HEK293T (cell line): Measurements from ENCODE around the gene RCAN3.

Source experiments
- BHLHE40 ChIP-seq: fragments of 450-650 bp; IDR thresholded peaks from 2 replicates; pipeline ENCODE4 v1.6.1; 2016; ENCODE audit warnings: mild to moderate bottlenecking, moderate library complexity, borderline replicate concordance
- CTBP1 ChIP-seq: fragments of 450-650 bp; IDR thresholded peaks from 2 replicates; pipeline ENCODE4 v1.6.1; 2016; ENCODE audit warnings: borderline replicate concordance
- ELF4 ChIP-seq: fragments of 450-650 bp; IDR thresholded peaks from 2 replicates; pipeline ENCODE4 v1.6.1; 2017; ENCODE audit warnings: antibody characterized with exemption
- FOXA1 ChIP-seq: fragments of 450-650 bp; IDR thresholded peaks from 2 replicates; pipeline ENCODE4 v1.6.1; 2016; ENCODE audit warnings: mild to moderate bottlenecking
- FOXM1 ChIP-seq: fragments of 450-650 bp; IDR thresholded peaks from 2 replicates; pipeline ENCODE4 v1.6.1; 2017; ENCODE audit warnings: mild to moderate bottlenecking, borderline replicate concordance
- L3MBTL2 ChIP-seq: fragments of 450-650 bp; conservative IDR thresholded peaks from 2 replicates; pipeline ENCODE4 v1.6.1; 2016; ENCODE audit warnings: mild to moderate bottlenecking
- LEF1 ChIP-seq: fragments of 450-650 bp; IDR thresholded peaks from 2 replicates; pipeline ENCODE4 v1.6.1; 2017; ENCODE audit warnings: mild to moderate bottlenecking, borderline replicate concordance
- SP1 ChIP-seq: fragments of 450-650 bp; IDR thresholded peaks from 2 replicates; pipeline ENCODE4 v1.6.1; 2017
- TARDBP ChIP-seq: fragments of 450-650 bp; IDR thresholded peaks from 2 replicates; pipeline ENCODE4 v1.6.1; 2016
- ZNF384 ChIP-seq: fragments of 450-650 bp; IDR thresholded peaks from 2 replicates; pipeline ENCODE4 v1.6.1; 2016

DNA sequence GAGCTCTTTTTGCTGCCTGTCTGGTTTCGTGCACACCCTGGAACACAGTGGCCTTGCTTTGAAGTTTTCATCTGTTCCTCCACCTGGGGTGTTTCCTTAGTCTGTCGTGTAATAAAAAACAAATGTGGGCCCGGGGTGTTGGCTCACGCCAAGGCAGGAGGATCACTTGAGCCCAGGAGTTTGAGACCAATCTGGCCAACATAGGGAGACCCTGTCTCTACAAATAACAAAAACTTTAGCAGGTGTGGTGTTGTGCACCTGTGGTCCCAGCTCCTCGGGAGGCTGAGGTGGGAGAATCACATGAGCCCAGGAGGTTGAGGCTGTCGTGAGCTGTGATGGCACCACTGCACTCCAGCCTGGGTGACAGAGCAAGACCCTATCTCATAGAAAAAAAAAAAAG lies 57.7 kb downstream of the RCAN3 start:
- TF ChIP-seq BHLHE40 (no peak), LEF1 (no peak), ZNF384 (no peak), FOXA1 (no peak), SP1 (no peak), TARDBP (no peak), FOXM1 (no peak), ELF4 (no peak), L3MBTL2 (no peak), CTBP1 (no peak)
